HG02642 (cell line): ENCODE measurements around the gene AK1.
"Not testable (repeated sequence)": the region's sequence is repeated elsewhere in the genome, so short reads cannot be mapped to it uniquely, and the experiment has no call there.

Experiments
- ATAC-seq: cut with Tn5 transposase; IDR thresholded peaks from one replicate; pipeline ENCODE4 v1.9.1; 2021; ENCODE audit warnings: mild to moderate bottlenecking; ENCODE audit not compliant: unreplicated experiment, poor library complexity

Gene AK1

GRCh38 chr9:127853312-127854183 is 23.9 kb downstream of the AK1 start:
- ATAC-seq, result no peak

- no peak for ATAC-seq
Observed at GRCh38 chr9:127852829-127853228, 24.6 kb downstream of the AK1 start.

GRCh38 chr9:127850286-127850830 is 27.1 kb downstream of the AK1 start:
- no peak for ATAC-seq

- ATAC-seq, result no peak
Observed at GRCh38 chr9:127848756-127849504, 28.5 kb downstream of the AK1 start.

GRCh38 chr9:127847833-127848755 is 29.4 kb downstream of the AK1 start:
- ATAC-seq, result no peak

- no peak for ATAC-seq
Observed at GRCh38 chr9:127847178-127847510, 30.3 kb downstream of the AK1 start.

- no peak for ATAC-seq
Observed at GRCh38 chr9:127846443-127847177, 30.9 kb downstream of the AK1 start.

- not testable (repeated sequence) for ATAC-seq
Observed at GRCh38 chr9:127845619-127846018, 31.9 kb downstream of the AK1 start.

GRCh38 chr9:127844821-127845359 is 32.6 kb downstream of the AK1 start:
- no peak for ATAC-seq

- ATAC-seq, result no peak
Observed at GRCh38 chr9:127841087-127841835, 36.2 kb downstream of the AK1 start.

GRCh38 chr9:127838375-127839078 is 38.9 kb downstream of the AK1 start:
- no peak for ATAC-seq

- ATAC-seq, result no peak
Observed at GRCh38 chr9:127837346-127837745, 40.1 kb downstream of the AK1 start.

- not testable (repeated sequence) for ATAC-seq
Observed at GRCh38 chr9:127836561-127836960, 40.9 kb downstream of the AK1 start.

GRCh38 chr9:127835991-127836516 is 41.4 kb downstream of the AK1 start:
- ATAC-seq, result no peak

- ATAC-seq, result no peak
Observed at GRCh38 chr9:127833555-127833954, 43.9 kb downstream of the AK1 start.

- ATAC-seq, result no peak
Observed at GRCh38 chr9:127832248-127832647, 45.2 kb downstream of the AK1 start.

- ATAC-seq, result no peak
Observed at GRCh38 chr9:127829205-127829906, 48.1 kb downstream of the AK1 start.
